HepG2 (cell line): ENCODE data around the gene HAGH. TPM values are rescaled to one million over a fixed set of nuclear protein-coding genes. Genes with fewer than 3 reads are reported as not detected.

ENCODE experiments used
- CCAR2 ChIP-seq: fragments of 200-400 bp; formaldehyde crosslinking; optimal IDR thresholded peaks from 2 replicates; pipeline ENCODE3; 2018; ENCODE audit warnings: low read depth, mild to moderate bottlenecking, low read length, moderate library complexity
- HHEX ChIP-seq: IDR thresholded peaks from 2 replicates; pipeline ENCODE4 v1.6.1; 2016; ENCODE audit warnings: control low read depth
- HMGA1 ChIP-seq: sonication (generic); formaldehyde crosslinking; conservative IDR thresholded peaks from 2 replicates; pipeline ENCODE4 v1.4.0; 2020; ENCODE audit warnings: missing genetic modification reagents
- MIER3 ChIP-seq: IDR thresholded peaks from 2 replicates; pipeline ENCODE4 v1.6.1; 2016; ENCODE audit warnings: missing compliant biosample characterization, borderline replicate concordance
- NCOA2 ChIP-seq: sonication (generic); formaldehyde crosslinking; IDR thresholded peaks from 2 replicates; pipeline ENCODE4 v1.8.0; 2022; ENCODE audit warnings: inconsistent platforms
- SAFB2 ChIP-seq: sonication (generic); formaldehyde crosslinking; IDR thresholded peaks from 2 replicates; pipeline ENCODE4 v1.5.1; 2020; ENCODE audit warnings: missing genetic modification reagents, low read depth, mild to moderate bottlenecking, borderline replicate concordance
- SRSF1 ChIP-seq: fragments of 200-400 bp; formaldehyde crosslinking; optimal IDR thresholded peaks from 2 replicates; pipeline ENCODE3; 2017; ENCODE audit warnings: mild to moderate bottlenecking, low read depth, low read length, moderate library complexity
- THAP11 ChIP-seq: IDR thresholded peaks from 2 replicates; pipeline ENCODE4 v1.6.1; 2016; ENCODE audit warnings: missing biosample characterization, missing genetic modification reagents
- ZBTB8A ChIP-seq: sonication (generic); formaldehyde crosslinking; IDR thresholded peaks from 2 replicates; pipeline ENCODE4 v1.4.0; 2020; ENCODE audit warnings: mild to moderate bottlenecking, low read depth, missing genetic modification reagents, borderline replicate concordance
- ZKSCAN8 ChIP-seq: IDR thresholded peaks from 2 replicates; pipeline ENCODE4 v1.6.1; 2016; ENCODE audit warnings: borderline replicate concordance, missing genetic modification reagents, missing compliant biosample characterization
- ZMYM3 ChIP-seq: sonication (generic); formaldehyde crosslinking; IDR thresholded peaks from 2 replicates; pipeline ENCODE4 v1.5.1; 2020; ENCODE audit warnings: mild to moderate bottlenecking, missing genetic modification reagents
- ZNF230 ChIP-seq: sonication (generic); formaldehyde crosslinking; IDR thresholded peaks from 2 replicates; pipeline ENCODE4 v1.4.0; 2020; ENCODE audit warnings: mild to moderate bottlenecking, missing genetic modification reagents
- ZNF547 ChIP-seq: sonication (generic); formaldehyde crosslinking; IDR thresholded peaks from 2 replicates; pipeline ENCODE4 v1.5.1; 2020; ENCODE audit warnings: mild to moderate bottlenecking, missing genetic modification reagents
- ZNF678 ChIP-seq: sonication (generic); formaldehyde crosslinking; IDR thresholded peaks from 2 replicates; pipeline ENCODE4 v1.4.0; 2020; ENCODE audit warnings: mild to moderate bottlenecking, missing genetic modification reagents
- ZNF850 ChIP-seq: sonication (generic); formaldehyde crosslinking; conservative IDR thresholded peaks from 2 replicates; pipeline ENCODE4 v1.9.0; 2021; ENCODE audit warnings: mild to moderate bottlenecking, missing genetic modification reagents
- polyA plus RNA-seq, 8 experiments: library from polyadenylated mRNA; depleted of rRNA in 3 of 8; stranded (reverse) in 7 of 8; unstranded in 1 of 8; fragments of >200 nt; fragmentation: Illumina TruSeq in 4 of 8; extraction: Trizol in 4 of 8; gene quantifications; 2 replicates each; pipeline versions ENCODE4 v1.2.1 to v1.2.3, GENCODE V29; 2011 to 2016; ENCODE audit warnings: low read depth in 4 of 8, missing spikeins in 1 of 8, mixed read lengths in 1 of 8; ENCODE audit not compliant: insufficient read depth in 1 of 8
- total RNA-seq, 5 experiments: library from RNA; depleted of rRNA; stranded (reverse); fragments of >200 nt; fragmentation: Illumina TruSeq; extraction: Trizol; gene quantifications; 2 replicates each; pipeline ENCODE4 v1.2.3, GENCODE V29; 2016; ENCODE audit warnings: low read depth in 1 of 5
- TF ChIP-seq, protein P1 (sequence below): sonication (generic); formaldehyde crosslinking; IDR thresholded peaks from 2 replicates; pipeline ENCODE4 v1.8.0; 2022; ENCODE audit warnings: mild to moderate bottlenecking, missing genetic modification reagents, moderate library complexity
- TF ChIP-seq, protein P2 (sequence below): sonication (generic); formaldehyde crosslinking; IDR thresholded peaks from 2 replicates; pipeline ENCODE4 v1.5.1; 2020; ENCODE audit warnings: mild to moderate bottlenecking, missing genetic modification reagents, moderate library complexity
- TF ChIP-seq, protein P3 (sequence below): IDR thresholded peaks from 2 replicates; pipeline ENCODE4 v1.6.1; 2016; ENCODE audit warnings: missing compliant biosample characterization, missing genetic modification reagents, borderline replicate concordance
- TF ChIP-seq, protein P4 (sequence below): sonication (generic); IDR thresholded peaks from 2 replicates; pipeline ENCODE4 v1.6.1; 2016; ENCODE audit warnings: low read depth, borderline replicate concordance
- TF ChIP-seq, protein P5 (sequence below): IDR thresholded peaks from 2 replicates; pipeline ENCODE4 v1.6.1; 2012; ENCODE audit warnings: low read length, improper control_type of control experiment
- TF ChIP-seq, protein P6 (sequence below), 2 experiments: sonication (generic) in 1 of 2; formaldehyde crosslinking in 1 of 2; IDR thresholded peaks; 2 replicates each; pipeline versions ENCODE4 v1.5.1 to v1.6.1; 2011 to 2020; ENCODE audit warnings: borderline replicate concordance in 1 of 2, low read depth in 1 of 2, low read length in 1 of 2, mild to moderate bottlenecking in 1 of 2, missing genetic modification reagents in 1 of 2, moderate library complexity in 1 of 2

Gene HAGH
- total and polyA plus RNA-seq, 2 of the 13 experiments (the other 11 are each of a cell fraction or from before 2014, with no cell fraction given): 70.4 to 95.4 TPM

DNA sequence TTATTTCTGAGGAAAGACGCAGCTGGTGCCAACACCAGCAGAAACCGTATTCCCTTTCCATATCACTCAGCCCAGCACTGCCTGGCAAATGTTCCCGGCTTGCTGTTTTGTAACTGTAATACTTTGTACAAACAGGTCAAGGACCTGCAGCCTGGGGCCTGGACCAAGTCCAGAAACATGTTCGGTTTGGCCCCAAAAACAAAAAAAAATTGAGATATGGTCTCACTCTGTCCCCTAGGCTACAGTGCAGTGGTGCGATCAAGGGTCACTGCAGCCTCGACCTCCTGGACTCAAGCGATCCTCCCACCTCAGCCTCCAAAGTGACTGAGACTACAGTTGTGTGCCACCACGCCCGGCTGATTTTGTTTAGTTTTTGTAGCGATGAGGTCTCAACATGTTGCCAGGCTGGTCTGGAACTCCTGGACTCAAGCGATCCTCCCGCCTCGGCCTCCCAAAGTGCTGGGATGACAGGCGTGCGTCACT, 1.2 kb downstream of the HAGH start (continued):
- peak; percentile 99 for TF ChIP-seq ZMYM3 (CRISPR knock-in tag)
- TF ChIP-seq, protein P1, sequence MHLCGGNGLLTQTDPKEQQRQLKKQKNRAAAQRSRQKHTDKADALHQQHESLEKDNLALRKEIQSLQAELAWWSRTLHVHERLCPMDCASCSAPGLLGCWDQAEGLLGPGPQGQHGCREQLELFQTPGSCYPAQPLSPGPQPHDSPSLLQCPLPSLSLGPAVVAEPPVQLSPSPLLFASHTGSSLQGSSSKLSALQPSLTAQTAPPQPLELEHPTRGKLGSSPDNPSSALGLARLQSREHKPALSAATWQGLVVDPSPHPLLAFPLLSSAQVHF: no peak
- TF ChIP-seq, protein P2, sequence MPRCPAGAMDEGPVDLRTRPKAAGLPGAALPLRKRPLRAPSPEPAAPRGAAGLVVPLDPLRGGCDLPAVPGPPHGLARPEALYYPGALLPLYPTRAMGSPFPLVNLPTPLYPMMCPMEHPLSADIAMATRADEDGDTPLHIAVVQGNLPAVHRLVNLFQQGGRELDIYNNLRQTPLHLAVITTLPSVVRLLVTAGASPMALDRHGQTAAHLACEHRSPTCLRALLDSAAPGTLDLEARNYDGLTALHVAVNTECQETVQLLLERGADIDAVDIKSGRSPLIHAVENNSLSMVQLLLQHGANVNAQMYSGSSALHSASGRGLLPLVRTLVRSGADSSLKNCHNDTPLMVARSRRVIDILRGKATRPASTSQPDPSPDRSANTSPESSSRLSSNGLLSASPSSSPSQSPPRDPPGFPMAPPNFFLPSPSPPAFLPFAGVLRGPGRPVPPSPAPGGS (CRISPR knock-in tag): no peak
- TF ChIP-seq ZNF547: peak; percentile 70; the same call in 1 of the 2 replicates
- no peak for TF ChIP-seq ZNF850
- peak; percentile 59 for TF ChIP-seq NCOA2 (CRISPR knock-in tag)
- TF ChIP-seq THAP11 (CRISPR knock-in tag): no peak
- TF ChIP-seq HMGA1: no peak
- TF ChIP-seq, protein P3, sequence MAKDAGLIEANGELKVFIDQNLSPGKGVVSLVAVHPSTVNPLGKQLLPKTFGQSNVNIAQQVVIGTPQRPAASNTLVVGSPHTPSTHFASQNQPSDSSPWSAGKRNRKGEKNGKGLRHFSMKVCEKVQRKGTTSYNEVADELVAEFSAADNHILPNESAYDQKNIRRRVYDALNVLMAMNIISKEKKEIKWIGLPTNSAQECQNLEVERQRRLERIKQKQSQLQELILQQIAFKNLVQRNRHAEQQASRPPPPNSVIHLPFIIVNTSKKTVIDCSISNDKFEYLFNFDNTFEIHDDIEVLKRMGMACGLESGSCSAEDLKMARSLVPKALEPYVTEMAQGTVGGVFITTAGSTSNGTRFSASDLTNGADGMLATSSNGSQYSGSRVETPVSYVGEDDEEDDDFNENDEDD (CRISPR knock-in tag): no peak
- no peak for TF ChIP-seq SAFB2 (CRISPR knock-in tag)
- TF ChIP-seq, protein P4, sequence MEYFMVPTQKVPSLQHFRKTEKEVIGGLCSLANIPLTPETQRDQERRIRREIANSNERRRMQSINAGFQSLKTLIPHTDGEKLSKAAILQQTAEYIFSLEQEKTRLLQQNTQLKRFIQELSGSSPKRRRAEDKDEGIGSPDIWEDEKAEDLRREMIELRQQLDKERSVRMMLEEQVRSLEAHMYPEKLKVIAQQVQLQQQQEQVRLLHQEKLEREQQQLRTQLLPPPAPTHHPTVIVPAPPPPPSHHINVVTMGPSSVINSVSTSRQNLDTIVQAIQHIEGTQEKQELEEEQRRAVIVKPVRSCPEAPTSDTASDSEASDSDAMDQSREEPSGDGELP: peak; percentile 51; the same call in 1 of the 2 replicates
- 0 out of 2 replicates have a peak, but pooled peaks have one; percentile 44 for TF ChIP-seq ZKSCAN8 (CRISPR knock-in tag)
- no peak for TF ChIP-seq HHEX (CRISPR knock-in tag)
- TF ChIP-seq ZNF230 (CRISPR knock-in tag): no peak
- no peak for TF ChIP-seq ZBTB8A (CRISPR knock-in tag)
- TF ChIP-seq, protein P5, sequence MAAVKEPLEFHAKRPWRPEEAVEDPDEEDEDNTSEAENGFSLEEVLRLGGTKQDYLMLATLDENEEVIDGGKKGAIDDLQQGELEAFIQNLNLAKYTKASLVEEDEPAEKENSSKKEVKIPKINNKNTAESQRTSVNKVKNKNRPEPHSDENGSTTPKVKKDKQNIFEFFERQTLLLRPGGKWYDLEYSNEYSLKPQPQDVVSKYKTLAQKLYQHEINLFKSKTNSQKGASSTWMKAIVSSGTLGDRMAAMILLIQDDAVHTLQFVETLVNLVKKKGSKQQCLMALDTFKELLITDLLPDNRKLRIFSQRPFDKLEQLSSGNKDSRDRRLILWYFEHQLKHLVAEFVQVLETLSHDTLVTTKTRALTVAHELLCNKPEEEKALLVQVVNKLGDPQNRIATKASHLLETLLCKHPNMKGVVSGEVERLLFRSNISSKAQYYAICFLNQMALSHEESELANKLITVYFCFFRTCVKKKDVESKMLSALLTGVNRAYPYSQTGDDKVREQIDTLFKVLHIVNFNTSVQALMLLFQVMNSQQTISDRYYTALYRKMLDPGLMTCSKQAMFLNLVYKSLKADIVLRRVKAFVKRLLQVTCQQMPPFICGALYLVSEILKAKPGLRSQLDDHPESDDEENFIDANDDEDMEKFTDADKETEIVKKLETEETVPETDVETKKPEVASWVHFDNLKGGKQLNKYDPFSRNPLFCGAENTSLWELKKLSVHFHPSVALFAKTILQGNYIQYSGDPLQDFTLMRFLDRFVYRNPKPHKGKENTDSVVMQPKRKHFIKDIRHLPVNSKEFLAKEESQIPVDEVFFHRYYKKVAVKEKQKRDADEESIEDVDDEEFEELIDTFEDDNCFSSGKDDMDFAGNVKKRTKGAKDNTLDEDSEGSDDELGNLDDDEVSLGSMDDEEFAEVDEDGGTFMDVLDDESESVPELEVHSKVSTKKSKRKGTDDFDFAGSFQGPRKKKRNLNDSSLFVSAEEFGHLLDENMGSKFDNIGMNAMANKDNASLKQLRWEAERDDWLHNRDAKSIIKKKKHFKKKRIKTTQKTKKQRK: no peak
- TF ChIP-seq SRSF1: no peak
- TF ChIP-seq CCAR2: no peak
- TF ChIP-seq, protein P6, sequence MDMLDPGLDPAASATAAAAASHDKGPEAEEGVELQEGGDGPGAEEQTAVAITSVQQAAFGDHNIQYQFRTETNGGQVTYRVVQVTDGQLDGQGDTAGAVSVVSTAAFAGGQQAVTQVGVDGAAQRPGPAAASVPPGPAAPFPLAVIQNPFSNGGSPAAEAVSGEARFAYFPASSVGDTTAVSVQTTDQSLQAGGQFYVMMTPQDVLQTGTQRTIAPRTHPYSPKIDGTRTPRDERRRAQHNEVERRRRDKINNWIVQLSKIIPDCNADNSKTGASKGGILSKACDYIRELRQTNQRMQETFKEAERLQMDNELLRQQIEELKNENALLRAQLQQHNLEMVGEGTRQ (IDR thresholded peaks at IDR 0.05; ENCODE audit: low read depth, low read length): no peak
- TF ChIP-seq, protein P6 (CRISPR knock-in tag; IDR thresholded peaks at IDR 0.05; ENCODE audit: borderline replicate concordance): no peak
- TF ChIP-seq ZNF678 (CRISPR knock-in tag): no peak
- TF ChIP-seq MIER3: no peak
